Transverse colon (tissue), 3 donors: ENCODE measurements around the gene FIGLA.

ENCODE experiments used
- POLR2A ChIP-seq: fragments of 450-650 bp; IDR thresholded peaks from one replicate; pipeline ENCODE4 v1.6.1; 2016; ENCODE audit warnings: antibody characterized with exemption, mild to moderate bottlenecking, moderate library complexity
- TF ChIP-seq, protein P1 (sequence below), 5 experiments: fragments of 200-600 bp in 3 of 5; fragments of 450-650 bp in 2 of 5; sonication (generic) in 3 of 5; IDR thresholded peaks; 1 replicate in 2 of 5; 2 replicates in 3 of 5; pipeline ENCODE4 v1.5.1; 2016 to 2017; ENCODE audit warnings: antibody characterized with exemption in 5 of 5, inconsistent platforms in 3 of 5, mild to moderate bottlenecking in 2 of 5, moderate library complexity in 1 of 5

DNA sequence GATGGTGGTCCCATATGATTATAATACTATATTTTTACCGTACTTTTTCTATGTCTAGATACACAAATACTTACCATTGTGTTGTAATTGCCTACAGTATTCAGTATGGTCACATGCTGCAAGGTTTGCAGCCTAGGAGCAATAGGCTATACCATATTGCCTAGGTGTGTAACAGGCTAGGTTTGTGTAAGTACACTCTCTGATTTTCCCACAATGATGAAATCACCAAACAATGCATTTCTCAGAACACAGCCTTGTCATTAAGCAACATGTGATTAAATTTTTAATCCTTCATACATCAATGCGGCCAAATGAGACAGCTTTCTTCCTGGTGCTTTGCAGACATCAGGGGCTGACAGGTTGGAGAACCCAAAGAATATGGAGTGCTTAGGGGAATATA is 59.7 kb downstream of the FIGLA start:
- no peak for TF ChIP-seq POLR2A
- TF ChIP-seq, protein P1, sequence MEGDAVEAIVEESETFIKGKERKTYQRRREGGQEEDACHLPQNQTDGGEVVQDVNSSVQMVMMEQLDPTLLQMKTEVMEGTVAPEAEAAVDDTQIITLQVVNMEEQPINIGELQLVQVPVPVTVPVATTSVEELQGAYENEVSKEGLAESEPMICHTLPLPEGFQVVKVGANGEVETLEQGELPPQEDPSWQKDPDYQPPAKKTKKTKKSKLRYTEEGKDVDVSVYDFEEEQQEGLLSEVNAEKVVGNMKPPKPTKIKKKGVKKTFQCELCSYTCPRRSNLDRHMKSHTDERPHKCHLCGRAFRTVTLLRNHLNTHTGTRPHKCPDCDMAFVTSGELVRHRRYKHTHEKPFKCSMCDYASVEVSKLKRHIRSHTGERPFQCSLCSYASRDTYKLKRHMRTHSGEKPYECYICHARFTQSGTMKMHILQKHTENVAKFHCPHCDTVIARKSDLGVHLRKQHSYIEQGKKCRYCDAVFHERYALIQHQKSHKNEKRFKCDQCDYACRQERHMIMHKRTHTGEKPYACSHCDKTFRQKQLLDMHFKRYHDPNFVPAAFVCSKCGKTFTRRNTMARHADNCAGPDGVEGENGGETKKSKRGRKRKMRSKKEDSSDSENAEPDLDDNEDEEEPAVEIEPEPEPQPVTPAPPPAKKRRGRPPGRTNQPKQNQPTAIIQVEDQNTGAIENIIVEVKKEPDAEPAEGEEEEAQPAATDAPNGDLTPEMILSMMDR (IDR thresholded peaks at IDR 0.05): no peak
